Measurements from ENCODE around the gene PKHD1.

Gene PKHD1

GRCh38 chr6:52087498-52087999, at the start of gene PKHD1:
Gene PKHD1, minus strand, starts transcription at chr6:52087613. Its CDS starts 2,680 bp downstream, at chr6:52084933.
- peak; percentile 5 for DNase-seq (ENCODE audit: low spot score)

- no peak for DNase-seq (ENCODE audit: low spot score)
Observed at GRCh38 chr6:52136934-52137467, 49.6 kb upstream of the PKHD1 start.

- no peak for DNase-seq (ENCODE audit: low spot score)
Observed at GRCh38 chr6:52136055-52136454, 48.6 kb upstream of the PKHD1 start.

GRCh38 chr6:52135217-52135616, 47.8 kb upstream of the PKHD1 start:
- DNase-seq (ENCODE audit: low spot score): no peak

GRCh38 chr6:52134011-52134410, 46.6 kb upstream of the PKHD1 start:
- DNase-seq (ENCODE audit: low spot score): no peak

GRCh38 chr6:52133324-52133723, 45.9 kb upstream of the PKHD1 start:
- DNase-seq (ENCODE audit: low spot score): no peak

GRCh38 chr6:52132292-52132691, 44.9 kb upstream of the PKHD1 start:
- DNase-seq (ENCODE audit: low spot score): no peak

- DNase-seq (ENCODE audit: low spot score): no peak
Observed at GRCh38 chr6:52130440-52130839, 43.0 kb upstream of the PKHD1 start.

- no peak for DNase-seq (ENCODE audit: low spot score)
Observed at GRCh38 chr6:52127957-52128356, 40.5 kb upstream of the PKHD1 start.

GRCh38 chr6:52126231-52126630, 38.8 kb upstream of the PKHD1 start:
- DNase-seq (ENCODE audit: low spot score): no peak

GRCh38 chr6:52125572-52125971, 38.2 kb upstream of the PKHD1 start:
- no peak for DNase-seq (ENCODE audit: low spot score)

GRCh38 chr6:52125139-52125538, 37.7 kb upstream of the PKHD1 start:
- DNase-seq (ENCODE audit: low spot score): no peak

- DNase-seq (ENCODE audit: low spot score): no peak
Observed at GRCh38 chr6:52124126-52125121, 37.0 kb upstream of the PKHD1 start.

- DNase-seq (ENCODE audit: low spot score): no peak
Observed at GRCh38 chr6:52123251-52123650, 35.8 kb upstream of the PKHD1 start.

- no peak for DNase-seq (ENCODE audit: low spot score)
Observed at GRCh38 chr6:52117352-52117751, 29.9 kb upstream of the PKHD1 start.

- no peak for DNase-seq (ENCODE audit: low spot score)
Observed at GRCh38 chr6:52116605-52116948, 29.2 kb upstream of the PKHD1 start.

- DNase-seq (ENCODE audit: low spot score): no peak
Observed at GRCh38 chr6:52115891-52116604, 28.6 kb upstream of the PKHD1 start.

- DNase-seq (ENCODE audit: low spot score): no peak
Observed at GRCh38 chr6:52115145-52115741, 27.8 kb upstream of the PKHD1 start.

GRCh38 chr6:52109171-52109571, 21.8 kb upstream of the PKHD1 start:
- DNase-seq (ENCODE audit: low spot score): no peak

GRCh38 chr6:52108128-52108527, 20.7 kb upstream of the PKHD1 start:
- DNase-seq (ENCODE audit: low spot score): no peak

- DNase-seq (ENCODE audit: low spot score): no peak
Observed at GRCh38 chr6:52106994-52107393, 19.6 kb upstream of the PKHD1 start.

- DNase-seq (ENCODE audit: low spot score): no peak
Observed at GRCh38 chr6:52104979-52105378, 17.6 kb upstream of the PKHD1 start.

Data from germinal center (tissue), 1 donor.